Large intestine (tissue), 3 donors: Measurements from ENCODE around the gene PNPLA7. TPM values are rescaled to one million over a fixed set of nuclear protein-coding genes. Genes with fewer than 3 reads are reported as not detected.
"Not testable (repeated sequence)": the region's sequence is repeated elsewhere in the genome, so short reads cannot be mapped to it uniquely, and the experiment has no call there.

Experiments
- DNase-seq, 2 donors: peaks; one replicate each; pipeline versions ENCODE4 v3.0.0 to v3.0.0-alpha.2; 2013
- H3K27ac ChIP-seq: one replicate; pipeline ENCODE4 v1.5.1; 2013; ENCODE audit warnings: low read length
- H3K27me3 ChIP-seq: 2 replicates; pipeline ENCODE4 v1.6.1; 2013; ENCODE audit warnings: low read length; ENCODE audit not compliant: control insufficient read depth, insufficient read depth
- H3K36me3 ChIP-seq: 2 replicates; pipeline ENCODE4 v1.6.1; 2013; ENCODE audit warnings: low read length; ENCODE audit not compliant: control insufficient read depth, insufficient read depth
- H3K4me1 ChIP-seq: one replicate; pipeline ENCODE4 v1.6.1; 2013; ENCODE audit warnings: low read length; ENCODE audit not compliant: control insufficient read depth, insufficient read depth
- H3K4me3 ChIP-seq: one replicate; pipeline ENCODE4 v1.5.1; 2013; ENCODE audit warnings: low read length
- H3K9me3 ChIP-seq: one replicate; pipeline ENCODE4 v1.6.1; 2013; ENCODE audit warnings: mild to moderate bottlenecking, low read depth, low read length, moderate library complexity; ENCODE audit not compliant: control insufficient read depth
- WGBS: methylation state at CpG from one replicate; pipeline ENCODE4 v1.1.5; 2013; ENCODE audit warnings: low lambda C conversion rate; ENCODE audit not compliant: insufficient coverage; 5-methylcytosine and 5-hydroxymethylcytosine counted together
- polyA plus RNA-seq: library from polyadenylated mRNA; unstranded; fragments of 120-200 nt; gene quantifications from one replicate; pipeline ENCODE4 v1.2.1, GENCODE V29; 2013

PNPLA7 gene
- polyA plus RNA-seq, 1 donor = 7.2 TPM

- H3K9me3 ChIP-seq = no peaks in the 10 kb centered on the region
- DNase-seq = no peak
- no peak overlapping the region for H3K27ac ChIP-seq
- no CpG with 5 or more reads among the region's 10 CpGs for WGBS
- no peak overlapping the region for H3K4me3 ChIP-seq
- no peaks in the 10 kb centered on the region for H3K27me3 ChIP-seq
- H3K36me3 ChIP-seq = peaks cover 36% of the 10 kb centered on the region
- H3K4me1 ChIP-seq = peaks cover 12% of the 10 kb centered on the region
Observed at GRCh38 chr9:137555179-137555578, 5.0 kb upstream of the PNPLA7 start.

GRCh38 chr9:137554349-137554748 is 4.1 kb upstream of the PNPLA7 start:
- no peaks in the 10 kb centered on the region for H3K9me3 ChIP-seq
- H3K4me1 ChIP-seq = peaks cover 18% of the 10 kb centered on the region
- H3K27me3 ChIP-seq = no peaks in the 10 kb centered on the region
- no peak overlapping the region for H3K27ac ChIP-seq
- H3K36me3 ChIP-seq = peaks cover 30% of the 10 kb centered on the region
- H3K4me3 ChIP-seq = no peak overlapping the region
- WGBS = 100% methylated on average over 1 of the region's 1 CpG
- DNase-seq = no peak

- H3K9me3 ChIP-seq, H3K4me3 ChIP-seq, H3K27me3 ChIP-seq, DNase-seq, H3K27ac ChIP-seq: not testable (repeated sequence)
- peaks cover 18% of the 10 kb centered on the region for H3K4me1 ChIP-seq
- H3K36me3 ChIP-seq = peaks cover 28% of the 10 kb centered on the region
- no CpG with 5 or more reads among the region's 10 CpGs for WGBS
Observed at GRCh38 chr9:137553654-137554053, 3.5 kb upstream of the PNPLA7 start.

- Histone ChIP-seq H3K4me3 (peak overlapping the region; percentile 72), H3K27ac (peak overlapping the region; percentile 48), H3K27me3 (no peaks in the 10 kb centered on the region), H3K4me1 (peaks cover 18% of the 10 kb centered on the region), H3K36me3 (peaks cover 22% of the 10 kb centered on the region), H3K9me3 (no peaks in the 10 kb centered on the region)
- no peak for DNase-seq
- WGBS = no CpG with 5 or more reads among the region's 58 CpGs
Observed at GRCh38 chr9:137552022-137552768, 2.0 kb upstream of the PNPLA7 start.

- peak; percentile 90 to 91 for DNase-seq
- H3K27ac ChIP-seq = peak within 1 kb of the TSS; percentile 53
- peaks cover 18% of the 10 kb centered on the region for H3K4me1 ChIP-seq
- peaks cover 17% of the 10 kb centered on the region for H3K36me3 ChIP-seq
- H3K4me3 ChIP-seq = peak within 1 kb of the TSS; percentile 72
- no CpG with 5 or more reads among the region's 106 CpGs for WGBS
- H3K9me3 ChIP-seq = peaks cover 3% of the 10 kb centered on the region
- no peaks in the 10 kb centered on the region for H3K27me3 ChIP-seq
Observed at GRCh38 chr9:137551264-137552021, 1.2 kb upstream of the PNPLA7 start, which contains the start of gene MRPL41. MRPL41 (plus strand) TSS chr9:137551879; CDS start chr9:137552082, 203 bp downstream.

- H3K27me3 ChIP-seq, DNase-seq, H3K9me3 ChIP-seq: not testable (repeated sequence)
- H3K27ac ChIP-seq = peak overlapping the region; percentile 53
- peaks cover 15% of the 10 kb centered on the region for H3K4me1 ChIP-seq
- WGBS = no CpG with 5 or more reads among the region's 17 CpGs
- H3K36me3 ChIP-seq = peaks cover 12% of the 10 kb centered on the region
- H3K4me3 ChIP-seq = peak overlapping the region; percentile 49
Observed at GRCh38 chr9:137550958-137551263, 709 bp upstream of the PNPLA7 start.

GRCh38 chr9:137547687-137548543 is 2.3 kb downstream of the PNPLA7 start:
- H3K4me3 ChIP-seq = no peak overlapping the region
- H3K9me3 ChIP-seq = peaks cover 9% of the 10 kb centered on the region
- no peak for DNase-seq
- H3K36me3 ChIP-seq = no peaks in the 10 kb centered on the region
- H3K27me3 ChIP-seq = no peaks in the 10 kb centered on the region
- H3K4me1 ChIP-seq = peaks cover 14% of the 10 kb centered on the region
- no peak overlapping the region for H3K27ac ChIP-seq
- WGBS = 75% methylated on average over 2 of the region's 23 CpGs

GRCh38 chr9:137545123-137545522 is 5.1 kb downstream of the PNPLA7 start:
- WGBS = no CpG with 5 or more reads among the region's 10 CpGs
- Histone ChIP-seq H3K27ac (no peak overlapping the region), H3K27me3 (no peaks in the 10 kb centered on the region), H3K4me3 (no peak overlapping the region), H3K9me3 (peaks cover 9% of the 10 kb centered on the region), H3K4me1 (peaks cover 5% of the 10 kb centered on the region), H3K36me3 (no peaks in the 10 kb centered on the region)
- no peak for DNase-seq

GRCh38 chr9:137544176-137544760 is 5.9 kb downstream of the PNPLA7 start:
- WGBS = 67% methylated on average over 1 of the region's 12 CpGs
- Histone ChIP-seq H3K4me3 (no peak overlapping the region), H3K4me1 (no peaks in the 10 kb centered on the region), H3K27ac (no peak overlapping the region), H3K36me3 (no peaks in the 10 kb centered on the region), H3K27me3 (no peaks in the 10 kb centered on the region), H3K9me3 (peaks cover 9% of the 10 kb centered on the region)
- no peak for DNase-seq
